ENCODE measurements around the gene ERBB4. TPM values are rescaled to one million over a fixed set of nuclear protein-coding genes. Genes with fewer than 3 reads are reported as not detected.

ERBB4 gene
- total RNA-seq, 1 donor from 2014 or later: 2.6 TPM

- DNase-seq (ENCODE audit: low read depth): no peak
- Histone ChIP-seq H3K4me3 (ENCODE audit: low read depth, low read length) (no peak overlapping the region), H3K27me3 (ENCODE audit: control insufficient read depth, insufficient read depth, low read length) (no peaks in the 10 kb centered on the region), H3K36me3 (ENCODE audit: control insufficient read depth, insufficient read depth, low read length) (no peaks in the 10 kb centered on the region)
- no peak for TF ChIP-seq CTCF (IDR thresholded peaks at IDR 0.05; ENCODE audit: insufficient read depth, low read length, poor library complexity, severe bottlenecking)
These were observed 200.9 kb downstream of the ERBB4 start for GRCh38 chr2:212337486-212338343.

- Histone ChIP-seq H3K4me3 (ENCODE audit: low read depth, low read length) (no peak overlapping the region), H3K36me3 (ENCODE audit: control insufficient read depth, insufficient read depth, low read length) (no peaks in the 10 kb centered on the region), H3K27me3 (ENCODE audit: control insufficient read depth, insufficient read depth, low read length) (no peaks in the 10 kb centered on the region)
- TF ChIP-seq CTCF (IDR thresholded peaks at IDR 0.05; ENCODE audit: insufficient read depth, low read length, poor library complexity, severe bottlenecking): no peak
- no peak for DNase-seq (ENCODE audit: low read depth)
These were observed 201.6 kb downstream of the ERBB4 start for GRCh38 chr2:212337036-212337435.

- DNase-seq (ENCODE audit: low read depth): no peak
- H3K36me3 ChIP-seq (ENCODE audit: control insufficient read depth, insufficient read depth, low read length): no peaks in the 10 kb centered on the region
- no peak for TF ChIP-seq CTCF (IDR thresholded peaks at IDR 0.05; ENCODE audit: insufficient read depth, low read length, poor library complexity, severe bottlenecking)
- H3K4me3 ChIP-seq (ENCODE audit: low read depth, low read length): no peak overlapping the region
- H3K27me3 ChIP-seq (ENCODE audit: control insufficient read depth, insufficient read depth, low read length): no peaks in the 10 kb centered on the region
These were observed 208.3 kb downstream of the ERBB4 start for GRCh38 chr2:212330263-212330662.

- no peaks in the 10 kb centered on the region for H3K27me3 ChIP-seq (ENCODE audit: control insufficient read depth, insufficient read depth, low read length)
- no peak for TF ChIP-seq CTCF (IDR thresholded peaks at IDR 0.05; ENCODE audit: insufficient read depth, low read length, poor library complexity, severe bottlenecking)
- no peak for DNase-seq (ENCODE audit: low read depth)
- H3K36me3 ChIP-seq (ENCODE audit: control insufficient read depth, insufficient read depth, low read length): no peaks in the 10 kb centered on the region
- no peak overlapping the region for H3K4me3 ChIP-seq (ENCODE audit: low read depth, low read length)
These were observed 209.7 kb downstream of the ERBB4 start for GRCh38 chr2:212328712-212329496.

- no peak for TF ChIP-seq CTCF (IDR thresholded peaks at IDR 0.05; ENCODE audit: insufficient read depth, low read length, poor library complexity, severe bottlenecking)
- Histone ChIP-seq H3K27me3 (ENCODE audit: control insufficient read depth, insufficient read depth, low read length) (no peaks in the 10 kb centered on the region), H3K4me3 (ENCODE audit: low read depth, low read length) (no peak overlapping the region), H3K36me3 (ENCODE audit: control insufficient read depth, insufficient read depth, low read length) (no peaks in the 10 kb centered on the region)
- DNase-seq (ENCODE audit: low read depth): no peak
These were observed 210.5 kb downstream of the ERBB4 start for GRCh38 chr2:212328136-212328535.

All from kidney epithelial cell (primary cell).